ENCODE data around the gene DAAM1. TPM values are rescaled to one million over a fixed set of nuclear protein-coding genes. Genes with fewer than 3 reads are reported as not detected.
A peak's percentile ranks its signal among the peaks of the same experiment; 100 is the strongest.

Gene DAAM1
- polyA plus RNA-seq, result 10 to 100 TPM in 2 of 3 donors, 1 to 10 TPM in 1; 7.3 to 14.2 (median 12.1) TPM

- H3K4me1 Mint-ChIP-seq, result peaks cover 26 to 36% of the 10 kb centered on the region in 2 donors
- peak; percentile 94 to 96 (median 95) for DNase-seq
- no peaks in the 10 kb centered on the region for H3K9me3 Mint-ChIP-seq
- peaks cover 6 to 9% (median 9%) of the 10 kb centered on the region in 3 donors for H3K27me3 Mint-ChIP-seq (ENCODE audit: low read depth in 3 of 3)
- no peaks in the 10 kb centered on the region for H3K36me3 Mint-ChIP-seq
- peak within 1 kb of the TSS; percentile 91 to 98 (median 93) for H3K27ac Mint-ChIP-seq
- peak within 1 kb of the TSS; percentile 93 to 100 (median 95) for H3K4me3 Mint-ChIP-seq
Observed at GRCh38 chr14:59188461-59189090, at the start of gene DAAM1. TSS of gene DAAM1 (plus strand) at chr14:59188667. CDS start at chr14:59263478, 74,811 bp downstream.

- no peak overlapping the region for H3K27ac Mint-ChIP-seq
- no peak for DNase-seq
- no peaks in the 10 kb centered on the region for H3K4me1 Mint-ChIP-seq
Observed at GRCh38 chr14:59139324-59139723, 49.1 kb upstream of the DAAM1 start.

GRCh38 chr14:59140106-59140843 lies 48.2 kb upstream of the DAAM1 start:
- no peaks in the 10 kb centered on the region for H3K9me3 Mint-ChIP-seq
- H3K4me3 Mint-ChIP-seq, result no peak overlapping the region
- peaks cover 0 to 15% (median 0%) of the 10 kb centered on the region in 3 donors for H3K27me3 Mint-ChIP-seq (ENCODE audit: low read depth in 3 of 3)
- no peak overlapping the region for H3K27ac Mint-ChIP-seq
- H3K4me1 Mint-ChIP-seq, result no peaks in the 10 kb centered on the region
- H3K36me3 Mint-ChIP-seq, result no peaks in the 10 kb centered on the region
- DNase-seq, result no peak

More at GRCh38 chr14:59139324-59139723, 49.1 kb upstream of the DAAM1 start:
- no peaks in the 10 kb centered on the region for H3K36me3 Mint-ChIP-seq
- H3K27me3 Mint-ChIP-seq (ENCODE audit: low read depth in 3 of 3), result peaks cover 0 to 12% (median 0%) of the 10 kb centered on the region in 3 donors
- H3K9me3 Mint-ChIP-seq, result no peaks in the 10 kb centered on the region
- no peak overlapping the region for H3K4me3 Mint-ChIP-seq

GRCh38 chr14:59146484-59146883 lies 42.0 kb upstream of the DAAM1 start:
- H3K36me3 Mint-ChIP-seq, result no peaks in the 10 kb centered on the region
- peaks cover 0 to 11% (median 0%) of the 10 kb centered on the region in 3 donors for H3K27me3 Mint-ChIP-seq (ENCODE audit: low read depth in 3 of 3)
- no peaks in the 10 kb centered on the region for H3K9me3 Mint-ChIP-seq
- H3K27ac Mint-ChIP-seq, result no peak overlapping the region
- H3K4me3 Mint-ChIP-seq, result no peak overlapping the region
- no peaks in the 10 kb centered on the region for H3K4me1 Mint-ChIP-seq
- no peak for DNase-seq

GRCh38 chr14:59147007-59147406 lies 41.5 kb upstream of the DAAM1 start:
- H3K4me1 Mint-ChIP-seq, result no peaks in the 10 kb centered on the region
- DNase-seq, result no peak
- peaks cover 0 to 9% (median 0%) of the 10 kb centered on the region in 3 donors for H3K27me3 Mint-ChIP-seq (ENCODE audit: low read depth in 3 of 3)
- H3K36me3 Mint-ChIP-seq, result no peaks in the 10 kb centered on the region
- H3K4me3 Mint-ChIP-seq, result no peak overlapping the region
- no peaks in the 10 kb centered on the region for H3K9me3 Mint-ChIP-seq
- H3K27ac Mint-ChIP-seq, result no peak overlapping the region

GRCh38 chr14:59148334-59148900 lies 40.0 kb upstream of the DAAM1 start:
- H3K4me3 Mint-ChIP-seq, result no peak overlapping the region
- H3K27ac Mint-ChIP-seq, result no peak overlapping the region
- H3K4me1 Mint-ChIP-seq, result no peaks in the 10 kb centered on the region
- DNase-seq, result no peak
- no peaks in the 10 kb centered on the region for H3K9me3 Mint-ChIP-seq
- H3K36me3 Mint-ChIP-seq, result no peaks in the 10 kb centered on the region
- H3K27me3 Mint-ChIP-seq (ENCODE audit: low read depth in 3 of 3), result peaks cover 0 to 9% (median 0%) of the 10 kb centered on the region in 3 donors

GRCh38 chr14:59150990-59151389 lies 37.5 kb upstream of the DAAM1 start:
- Mint-ChIP-seq H3K4me1 (peaks cover 0 to 6% of the 10 kb centered on the region in 2 donors), H3K4me3 (no peak overlapping the region), H3K27me3 (ENCODE audit: low read depth in 3 of 3) (peaks cover 0 to 10% (median 0%) of the 10 kb centered on the region in 3 donors), H3K9me3 (no peaks in the 10 kb centered on the region), H3K36me3 (no peaks in the 10 kb centered on the region), H3K27ac (no peak overlapping the region)
- DNase-seq, result no peak

- H3K4me3 Mint-ChIP-seq, result no peak overlapping the region
- no peaks in the 10 kb centered on the region for H3K36me3 Mint-ChIP-seq
- peaks cover 0 to 11% (median 0%) of the 10 kb centered on the region in 3 donors for H3K27me3 Mint-ChIP-seq (ENCODE audit: low read depth in 3 of 3)
- no peak for DNase-seq
- H3K27ac Mint-ChIP-seq, result no peak overlapping the region
- no peaks in the 10 kb centered on the region for H3K9me3 Mint-ChIP-seq
- peaks cover 0 to 6% of the 10 kb centered on the region in 2 donors for H3K4me1 Mint-ChIP-seq
Observed at GRCh38 chr14:59154373-59154772, 34.1 kb upstream of the DAAM1 start.

GRCh38 chr14:59155886-59156285 lies 32.6 kb upstream of the DAAM1 start:
- no peaks in the 10 kb centered on the region for H3K9me3 Mint-ChIP-seq
- no peak overlapping the region for H3K27ac Mint-ChIP-seq
- peaks cover 0 to 6% of the 10 kb centered on the region in 2 donors for H3K4me1 Mint-ChIP-seq
- H3K4me3 Mint-ChIP-seq, result no peak overlapping the region
- no peak for DNase-seq
- H3K36me3 Mint-ChIP-seq, result no peaks in the 10 kb centered on the region
- H3K27me3 Mint-ChIP-seq (ENCODE audit: low read depth in 3 of 3), result peaks cover 0 to 9% (median 0%) of the 10 kb centered on the region in 3 donors

GRCh38 chr14:59159169-59159568 lies 29.3 kb upstream of the DAAM1 start:
- Mint-ChIP-seq H3K27ac (no peak overlapping the region), H3K4me1 (peaks cover 0 to 6% of the 10 kb centered on the region in 2 donors), H3K27me3 (ENCODE audit: low read depth in 3 of 3) (peaks cover 0 to 15% (median 6%) of the 10 kb centered on the region in 3 donors)

GRCh38 chr14:59160506-59160905 lies 28.0 kb upstream of the DAAM1 start:
- no peak for DNase-seq
- H3K4me3 Mint-ChIP-seq, result no peak overlapping the region
- H3K27ac Mint-ChIP-seq, result no peak overlapping the region

More at GRCh38 chr14:59159169-59159568, 29.3 kb upstream of the DAAM1 start:
- Mint-ChIP-seq H3K4me3 (no peak overlapping the region), H3K9me3 (no peaks in the 10 kb centered on the region), H3K36me3 (no peaks in the 10 kb centered on the region)
- no peak for DNase-seq

GRCh38 chr14:59161561-59162175 lies 26.8 kb upstream of the DAAM1 start:
- H3K27me3 Mint-ChIP-seq (ENCODE audit: low read depth in 3 of 3), result peaks cover 0 to 11% (median 6%) of the 10 kb centered on the region in 3 donors
- no peaks in the 10 kb centered on the region for H3K36me3 Mint-ChIP-seq
- H3K4me3 Mint-ChIP-seq, result no peak overlapping the region
- DNase-seq, result no peak
- no peaks in the 10 kb centered on the region for H3K9me3 Mint-ChIP-seq
- H3K27ac Mint-ChIP-seq, result no peak overlapping the region
- H3K4me1 Mint-ChIP-seq, result no peaks in the 10 kb centered on the region

More at GRCh38 chr14:59160506-59160905, 28.0 kb upstream of the DAAM1 start:
- Mint-ChIP-seq H3K36me3 (no peaks in the 10 kb centered on the region), H3K27me3 (ENCODE audit: low read depth in 3 of 3) (peaks cover 0 to 15% (median 6%) of the 10 kb centered on the region in 3 donors), H3K4me1 (no peaks in the 10 kb centered on the region), H3K9me3 (no peaks in the 10 kb centered on the region)

GRCh38 chr14:59166258-59166657 lies 22.2 kb upstream of the DAAM1 start:
- Mint-ChIP-seq H3K27ac (no peak overlapping the region), H3K27me3 (ENCODE audit: low read depth in 3 of 3) (peaks cover 0 to 7% (median 7%) of the 10 kb centered on the region in 3 donors), H3K9me3 (no peaks in the 10 kb centered on the region), H3K36me3 (no peaks in the 10 kb centered on the region), H3K4me3 (no peak overlapping the region), H3K4me1 (no peaks in the 10 kb centered on the region)
- no peak for DNase-seq

Data from immature natural killer cell (primary cell).